Posterior vena cava (tissue), 2 donors: ENCODE measurements around the gene DNAH8. TPM values are rescaled to one million over a fixed set of nuclear protein-coding genes. Genes with fewer than 3 reads are reported as not detected.
"Not testable (repeated sequence)": the region's sequence is repeated elsewhere in the genome, so short reads cannot be mapped to it uniquely, and the experiment has no call there.

ENCODE experiments used
- DNase-seq: peaks from one replicate; pipeline ENCODE4 v3.0.0-alpha.2; 2020; ENCODE audit warnings: low spot score
- intact Hi-C, 2 donors: fragments of 100-400 bp; cut with DNase I; formaldehyde crosslinking; loops; one replicate each; pipeline versions ENCODE4 v1.14.1 to v1.14.2; 2022 to 2023
- total RNA-seq, 2 donors: library from RNA; stranded (reverse); fragmentation: NEBNext Ultra II Directional; extraction: Animal tissue kit (Norgen Biotek cat#: 25700); gene quantifications; one replicate each; pipeline ENCODE4 v1.2.1, GENCODE V29; 2021
- donor health status: DM: yes; HTN: yes; CAD: no.
- donor health status: DM: yes; HTN: yes; CAD: no.

DNAH8 gene
- total RNA-seq, 2 donors from 2014 or later: 0.05 to 0.71 TPM

- intact Hi-C loops: no loop called here
- no peak for DNase-seq
Measured at GRCh38 chr6:38786486-38786885, 71.4 kb downstream of the DNAH8 start.

GRCh38 chr6:38789256-38789655 lies 74.1 kb downstream of the DNAH8 start:
- DNase-seq: no peak
- intact Hi-C loops: no loop called here

- DNase-seq: no peak
- intact Hi-C loops: no loop called here
Measured at GRCh38 chr6:38792356-38792755, 77.2 kb downstream of the DNAH8 start.

GRCh38 chr6:38794682-38795081 lies 79.6 kb downstream of the DNAH8 start:
- no peak for DNase-seq
- intact Hi-C loops: no loop called here

GRCh38 chr6:38796006-38796405 lies 80.9 kb downstream of the DNAH8 start:
- intact Hi-C loops: no loop called here
- no peak for DNase-seq

- DNase-seq, intact Hi-C loops: not testable (repeated sequence)
Measured at GRCh38 chr6:38796437-38796836, 81.3 kb downstream of the DNAH8 start.

GRCh38 chr6:38796850-38797249 lies 81.7 kb downstream of the DNAH8 start:
- intact Hi-C loops: no loop called here

GRCh38 chr6:38797391-38797790 lies 82.3 kb downstream of the DNAH8 start:
- DNase-seq: no peak
- intact Hi-C loops: no loop called here

More at GRCh38 chr6:38796850-38797249, 81.7 kb downstream of the DNAH8 start:
- no peak for DNase-seq

- intact Hi-C loops: no loop called here
- no peak for DNase-seq
Measured at GRCh38 chr6:38799529-38800184, 84.5 kb downstream of the DNAH8 start.

GRCh38 chr6:38801305-38801704 lies 86.2 kb downstream of the DNAH8 start:
- intact Hi-C loops: no loop called here
- no peak for DNase-seq

GRCh38 chr6:38802497-38802896 lies 87.4 kb downstream of the DNAH8 start:
- DNase-seq: no peak
- intact Hi-C loops: no loop called here

GRCh38 chr6:38803129-38803528 lies 88.0 kb downstream of the DNAH8 start:
- no peak for DNase-seq
- intact Hi-C loops: no loop called here

GRCh38 chr6:38804358-38804757 lies 89.2 kb downstream of the DNAH8 start:
- intact Hi-C loops: no loop called here
- no peak for DNase-seq

- intact Hi-C loops: no loop called here
Measured at GRCh38 chr6:38805127-38805655, 90.1 kb downstream of the DNAH8 start.

GRCh38 chr6:38805692-38806091 lies 90.6 kb downstream of the DNAH8 start:
- intact Hi-C loops: no loop called here

More at GRCh38 chr6:38805127-38805655, 90.1 kb downstream of the DNAH8 start:
- no peak for DNase-seq

GRCh38 chr6:38806271-38806670 lies 91.2 kb downstream of the DNAH8 start:
- intact Hi-C loops: no loop called here
- DNase-seq: no peak

More at GRCh38 chr6:38805692-38806091, 90.6 kb downstream of the DNAH8 start:
- no peak for DNase-seq

- intact Hi-C loops: no loop called here
- no peak for DNase-seq
Measured at GRCh38 chr6:38806833-38807232, 91.7 kb downstream of the DNAH8 start.

GRCh38 chr6:38808039-38808438 lies 92.9 kb downstream of the DNAH8 start:
- intact Hi-C loops: no loop called here

GRCh38 chr6:38813041-38813823 lies 98.1 kb downstream of the DNAH8 start:
- intact Hi-C loops: no loop called here

More at GRCh38 chr6:38808039-38808438, 92.9 kb downstream of the DNAH8 start:
- DNase-seq: no peak

GRCh38 chr6:38814761-38815160 lies 99.7 kb downstream of the DNAH8 start:
- intact Hi-C loops: no loop called here
- no peak for DNase-seq

More at GRCh38 chr6:38813041-38813823, 98.1 kb downstream of the DNAH8 start:
- DNase-seq: no peak
